ENCODE results near the gene SPEN. TPM values are rescaled to one million over a fixed set of nuclear protein-coding genes. Genes with fewer than 3 reads are reported as not detected.

SPEN gene
- total and polyA plus RNA-seq, 9 of the 15 experiments (the other 6 are each of a cell fraction or from before 2014, with no cell fraction given): 5.7 to 87.5 (median 27.2) TPM

DNA sequence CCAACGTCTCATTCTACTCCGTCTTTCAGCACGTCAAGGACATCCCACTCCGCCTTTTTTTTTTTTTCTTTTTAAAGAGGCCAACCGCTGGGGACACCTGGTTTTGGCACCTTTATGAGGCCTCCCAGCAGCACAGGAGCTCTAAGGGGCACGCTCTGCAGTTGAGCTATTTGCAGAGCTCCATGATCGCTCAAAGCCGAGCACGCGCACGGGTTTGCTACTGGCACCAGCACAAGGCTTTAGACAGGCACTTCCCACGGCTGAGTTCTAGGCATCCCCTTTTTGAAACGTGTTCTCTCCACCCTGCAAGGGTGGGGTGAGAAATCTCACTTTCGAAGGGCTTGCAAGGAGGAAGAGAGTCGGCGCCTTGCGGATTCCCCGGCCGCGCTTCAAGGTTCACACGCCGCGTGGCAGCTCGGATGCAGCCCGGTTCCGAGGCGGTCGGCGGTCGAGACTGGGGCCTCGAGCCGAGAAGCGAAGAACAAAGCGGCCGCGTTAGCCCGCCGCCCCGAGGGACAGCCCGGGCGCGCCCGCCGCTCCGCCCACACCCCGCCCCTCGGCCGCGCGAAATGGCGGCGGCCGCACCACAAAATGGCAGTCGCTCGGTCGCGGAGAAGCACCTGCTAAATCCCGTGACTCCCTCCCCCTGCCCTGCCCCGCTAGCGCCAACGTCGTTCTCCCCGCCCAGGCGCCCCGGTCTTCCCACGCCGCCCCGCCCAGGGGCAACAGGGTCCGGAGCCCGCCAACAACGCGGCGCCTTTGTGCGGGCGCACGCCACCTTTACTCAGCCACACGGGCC, 12.9 kb upstream of the SPEN start (continued):
- TF ChIP-seq ZNF407 (IDR thresholded peaks at IDR 0.05; ENCODE audit: low read depth) (no peak), NCOR1 (IDR thresholded peaks at IDR 0.05) (peak; percentile 68), ZBTB7A (IDR thresholded peaks at IDR 0.05; ENCODE audit: borderline replicate concordance, control insufficient read depth, low read depth, low read length) (peak; percentile 95), CSDE1 (IDR thresholded peaks at IDR 0.05) (peak in 1 of 2 experiments; percentile 88; a peak in 2 of 4 replicates), ZNF133 (CRISPR knock-in tag; IDR thresholded peaks at IDR 0.05) (no peak), SMAD1 (IDR thresholded peaks at IDR 0.05; ENCODE audit: low read depth, low read length, partially characterized antibody) (peak; percentile 77), NRF1 (conservative IDR thresholded peaks at IDR 0.05 in 1 of 2, IDR thresholded peaks at IDR 0.05 in 1 of 2) (peak; percentile 84 to 86), CHD4 (IDR thresholded peaks at IDR 0.05; ENCODE audit: insufficient read depth, insufficient replicate concordance, low read depth, low read length, poor library complexity, severe bottlenecking) (peak; percentile 16), SRSF7 (optimal IDR thresholded peaks at IDR 0.05; ENCODE audit: low read depth, low read length) (no peak), POLR3G (IDR thresholded peaks at IDR 0.05; ENCODE audit: extremely low read depth, insufficient read length, insufficient replicate concordance) (no peak), L3MBTL2 (IDR thresholded peaks at IDR 0.05) (peak; percentile 99), RCOR1 (IDR thresholded peaks at IDR 0.05; ENCODE audit: borderline replicate concordance in 1 of 2, low read depth in 2 of 2, low read length in 2 of 2) (peak in 1 of 2 experiments; percentile 88; a peak in 3 of 4 replicates), ETV5 (CRISPR knock-in tag; IDR thresholded peaks at IDR 0.05; ENCODE audit: low read depth) (no peak), ZNF224 (CRISPR knock-in tag; IDR thresholded peaks at IDR 0.05) (no peak)
- TF ChIP-seq, protein P1, sequence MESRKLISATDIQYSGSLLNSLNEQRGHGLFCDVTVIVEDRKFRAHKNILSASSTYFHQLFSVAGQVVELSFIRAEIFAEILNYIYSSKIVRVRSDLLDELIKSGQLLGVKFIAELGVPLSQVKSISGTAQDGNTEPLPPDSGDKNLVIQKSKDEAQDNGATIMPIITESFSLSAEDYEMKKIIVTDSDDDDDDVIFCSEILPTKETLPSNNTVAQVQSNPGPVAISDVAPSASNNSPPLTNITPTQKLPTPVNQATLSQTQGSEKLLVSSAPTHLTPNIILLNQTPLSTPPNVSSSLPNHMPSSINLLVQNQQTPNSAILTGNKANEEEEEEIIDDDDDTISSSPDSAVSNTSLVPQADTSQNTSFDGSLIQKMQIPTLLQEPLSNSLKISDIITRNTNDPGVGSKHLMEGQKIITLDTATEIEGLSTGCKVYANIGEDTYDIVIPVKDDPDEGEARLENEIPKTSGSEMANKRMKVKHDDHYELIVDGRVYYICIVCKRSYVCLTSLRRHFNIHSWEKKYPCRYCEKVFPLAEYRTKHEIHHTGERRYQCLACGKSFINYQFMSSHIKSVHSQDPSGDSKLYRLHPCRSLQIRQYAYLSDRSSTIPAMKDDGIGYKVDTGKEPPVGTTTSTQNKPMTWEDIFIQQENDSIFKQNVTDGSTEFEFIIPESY (CRISPR knock-in tag; IDR thresholded peaks at IDR 0.05): peak; percentile 68

Measured in K562 (cell line).